Measurements from ENCODE around the gene JOSD2. TPM values are rescaled to one million over a fixed set of nuclear protein-coding genes. Genes with fewer than 3 reads are reported as not detected.

JOSD2 gene
- total RNA-seq, 1 donor from 2014 or later = 33.6 TPM

DNA sequence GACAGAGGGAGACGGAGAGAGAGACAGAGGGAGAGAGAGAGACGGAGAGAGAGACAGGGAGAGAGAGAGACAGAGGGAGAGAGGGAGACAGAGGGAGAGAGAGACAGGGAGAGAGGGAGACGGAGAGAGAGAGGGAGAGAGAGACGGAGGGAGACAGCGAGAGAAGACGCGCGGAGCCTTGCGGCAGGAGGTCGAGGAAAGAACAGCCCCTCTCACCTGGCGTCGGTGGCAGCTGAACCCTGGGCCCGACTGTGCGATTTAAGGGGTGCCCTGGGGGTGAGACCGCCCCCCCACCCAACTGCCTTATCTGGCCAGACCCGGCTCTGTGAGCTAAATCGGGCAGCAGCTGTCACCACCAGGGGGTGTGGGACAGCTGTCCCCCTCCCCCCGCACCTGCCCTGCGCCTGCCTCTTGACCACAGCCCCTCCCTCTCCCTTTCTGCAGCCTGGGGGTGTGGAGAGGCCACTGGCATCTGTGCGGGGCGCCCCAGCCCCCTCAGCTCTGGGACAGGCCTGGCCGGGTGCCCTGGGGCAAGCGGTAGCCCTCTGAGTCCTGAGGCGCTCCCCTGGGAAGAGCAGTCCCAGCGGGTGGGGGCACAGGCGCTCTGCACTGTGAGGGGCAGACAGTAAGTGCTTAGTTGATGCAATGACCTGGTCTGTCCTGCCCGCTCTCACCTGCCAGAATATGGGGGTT lies 10.8 kb downstream of the JOSD2 start:
- DNase-seq (ENCODE audit: low spot score) = no peak
- peak; percentile 13 for ATAC-seq
- intact Hi-C loops (cut with DNase I) = no loop called here

DNA sequence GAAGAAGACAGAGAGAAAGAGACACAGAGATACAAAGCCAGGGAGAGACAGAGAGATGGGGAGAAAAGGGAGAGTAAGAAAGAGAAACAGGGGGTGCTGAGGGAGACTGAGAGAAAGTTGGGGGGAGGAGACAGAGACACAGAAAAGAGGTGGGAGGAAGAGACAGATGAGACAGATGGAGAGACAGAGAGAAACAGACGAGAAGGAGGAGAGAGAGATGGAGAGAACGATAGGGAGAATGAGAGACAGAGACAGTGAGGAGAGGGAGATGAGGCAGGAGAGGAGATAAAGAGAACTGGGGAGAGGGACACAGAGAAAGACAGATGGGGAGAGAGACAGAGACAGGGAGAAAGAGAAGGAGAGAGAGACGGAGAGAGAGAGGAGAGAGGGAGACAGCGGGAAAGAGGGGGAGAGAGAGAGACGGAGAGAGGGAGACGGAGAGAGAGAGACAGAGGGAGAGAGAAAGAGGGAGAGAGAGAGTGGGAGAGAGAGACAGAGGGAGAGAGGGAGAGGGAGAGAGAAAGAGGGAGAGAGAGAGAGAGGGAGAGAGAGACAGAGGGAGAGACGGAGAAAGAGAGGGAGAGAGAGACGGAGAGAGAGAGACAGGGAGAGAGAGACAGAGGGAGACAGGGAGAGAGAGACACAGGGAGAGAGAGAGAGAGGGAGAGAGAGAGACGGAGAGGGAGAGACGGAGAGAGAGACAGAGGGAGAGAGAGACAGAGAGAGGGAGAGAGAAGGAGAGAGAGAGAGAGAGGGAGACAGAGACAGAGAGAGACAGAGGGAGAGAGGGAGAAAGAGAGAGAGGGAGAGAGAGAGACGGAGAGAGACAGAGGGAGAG lies 12.6 kb downstream of the JOSD2 start:
- DNase-seq (ENCODE audit: low spot score) = no peak
- no peak for ATAC-seq
- intact Hi-C loops (cut with DNase I) = no loop called here

DNA sequence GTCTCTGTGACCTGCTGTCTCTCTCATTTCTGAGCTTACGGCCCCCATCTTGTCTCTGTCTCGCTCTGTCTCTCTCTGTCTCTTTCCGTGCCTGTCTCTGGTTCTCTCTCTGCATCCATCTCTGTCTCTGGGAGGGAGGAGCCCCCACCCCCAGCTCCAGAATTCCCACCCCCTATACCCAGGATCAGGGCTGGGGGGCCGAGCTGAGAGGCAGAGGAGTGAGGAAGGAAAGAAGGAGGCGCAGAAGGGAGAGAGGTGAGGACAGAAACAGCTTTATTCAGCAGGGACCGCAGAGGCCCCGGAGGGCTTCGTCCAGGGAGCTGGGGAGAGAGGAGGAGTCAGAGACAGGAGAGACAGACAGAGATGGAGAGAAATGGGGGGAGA lies 14.0 kb downstream of the JOSD2 start:
- ATAC-seq (peak; percentile 6), DNase-seq (ENCODE audit: low spot score) (no peak)
- intact Hi-C loops (cut with DNase I) = no loop called here

DNA sequence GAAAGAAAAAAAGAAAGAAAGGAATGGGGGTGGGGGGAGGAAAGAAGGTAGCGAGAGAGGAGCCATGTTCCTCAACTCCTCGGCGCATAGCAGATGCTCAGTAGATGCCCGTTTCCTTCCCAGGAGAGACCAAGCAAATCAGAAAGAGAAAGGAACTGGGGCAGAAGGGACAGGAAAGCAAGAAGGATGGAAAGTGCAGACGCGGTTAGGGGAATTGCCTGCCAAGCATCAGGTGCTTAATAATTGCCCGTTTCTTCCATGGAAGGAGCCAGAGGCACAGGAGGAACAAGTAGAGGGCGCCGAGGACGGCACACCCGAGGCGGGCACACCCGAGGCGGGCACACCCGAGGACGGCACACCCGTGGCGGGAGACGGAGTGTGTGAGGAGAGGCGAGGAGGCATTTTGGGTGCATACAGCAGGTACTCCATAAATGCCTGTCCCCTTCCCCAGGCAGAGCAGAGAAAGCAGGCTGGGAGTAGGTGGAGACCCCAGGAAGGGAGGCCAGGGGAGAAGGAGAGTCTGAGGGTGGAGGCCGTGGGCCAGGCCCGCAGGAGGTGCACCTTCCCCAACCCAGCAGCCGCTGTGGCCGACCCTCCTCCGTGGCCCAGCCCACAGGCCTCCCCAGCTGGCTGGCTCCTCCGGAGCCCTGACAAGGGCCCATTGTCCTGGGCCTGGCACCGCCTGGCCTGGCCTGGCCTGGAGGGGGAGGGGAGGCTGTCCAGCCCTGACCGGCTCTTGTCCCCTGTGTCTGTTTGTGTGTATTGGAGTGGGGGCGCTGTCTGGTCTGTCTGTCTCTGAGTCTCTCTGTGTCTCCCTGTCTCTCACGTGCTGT lies 14.6 kb downstream of the JOSD2 start:
- peak; percentile 92 for ATAC-seq
- DNase-seq (ENCODE audit: low spot score) = peak; percentile 78
- intact Hi-C loops (cut with DNase I) = no loop called here

DNA sequence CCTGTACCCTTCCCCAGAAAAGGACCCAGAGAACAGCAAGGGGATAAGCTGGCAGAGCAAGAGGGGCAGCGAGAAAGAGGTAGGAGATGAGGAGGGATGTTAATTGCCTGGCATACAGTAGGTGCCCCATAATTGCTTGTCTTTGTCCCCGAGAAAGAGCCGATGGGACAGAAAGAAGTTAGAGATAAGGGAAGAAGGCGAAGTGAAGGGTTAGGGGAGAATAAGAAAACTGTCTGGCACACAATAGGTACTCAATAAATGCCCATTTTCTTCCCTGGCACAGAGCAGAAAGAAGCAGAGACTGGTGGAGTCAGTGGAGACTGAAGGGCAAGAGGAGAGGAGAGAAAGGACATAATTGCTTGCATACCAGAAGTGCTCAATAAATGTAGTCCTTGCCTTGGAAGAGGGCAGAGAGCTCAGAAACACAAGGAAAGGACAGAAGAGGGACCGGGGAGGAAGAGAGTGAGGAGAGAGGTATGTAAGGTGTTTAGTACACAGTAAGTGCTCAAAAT lies 15.9 kb downstream of the JOSD2 start:
- ATAC-seq (no peak), DNase-seq (ENCODE audit: low spot score) (no peak)
- intact Hi-C loops (cut with DNase I) = no loop called here

DNA sequence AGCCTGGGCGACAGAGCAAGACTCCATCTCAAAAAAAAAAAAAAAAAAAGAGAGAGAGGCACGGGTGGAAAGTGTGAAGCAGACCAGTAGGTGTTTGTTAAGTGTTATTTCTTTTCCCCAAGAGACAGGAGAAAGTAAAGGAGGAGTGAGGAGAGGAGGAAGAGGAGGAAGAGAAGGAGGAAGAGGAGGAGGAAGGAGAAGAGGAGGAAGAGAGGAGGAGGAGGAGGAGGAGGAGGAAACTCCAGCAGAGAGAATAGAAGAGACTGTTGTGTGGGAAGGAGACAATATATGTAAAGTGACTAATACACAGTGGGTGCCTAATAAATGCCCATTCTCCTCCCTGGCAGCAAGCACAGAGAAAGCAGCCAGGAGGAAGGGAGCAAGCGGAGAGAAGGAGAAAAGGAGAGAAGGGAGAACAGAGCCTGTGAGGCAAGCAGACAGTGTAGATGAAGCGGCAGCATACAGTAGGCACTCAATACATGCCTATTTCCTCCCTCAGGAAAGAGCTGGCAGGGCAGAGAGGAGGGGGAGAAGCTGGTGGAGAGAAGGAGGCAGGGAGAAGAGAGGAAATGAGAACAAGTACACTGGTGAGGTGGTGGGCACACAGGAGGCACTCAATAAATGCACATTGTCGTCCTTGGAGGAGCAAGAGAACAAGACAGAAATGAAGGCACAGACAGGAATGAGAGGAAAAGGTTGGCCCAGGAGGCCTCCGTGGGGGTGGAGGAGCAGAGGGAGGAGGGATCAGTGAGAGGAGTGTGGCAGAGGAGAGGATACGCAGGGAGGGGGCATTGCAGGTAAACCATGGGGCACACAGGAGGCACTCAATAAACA lies 16.6 kb downstream of the JOSD2 start:
- ATAC-seq = no peak
- intact Hi-C loops (cut with DNase I) = no loop called here
- no peak for DNase-seq (ENCODE audit: low spot score)

DNA sequence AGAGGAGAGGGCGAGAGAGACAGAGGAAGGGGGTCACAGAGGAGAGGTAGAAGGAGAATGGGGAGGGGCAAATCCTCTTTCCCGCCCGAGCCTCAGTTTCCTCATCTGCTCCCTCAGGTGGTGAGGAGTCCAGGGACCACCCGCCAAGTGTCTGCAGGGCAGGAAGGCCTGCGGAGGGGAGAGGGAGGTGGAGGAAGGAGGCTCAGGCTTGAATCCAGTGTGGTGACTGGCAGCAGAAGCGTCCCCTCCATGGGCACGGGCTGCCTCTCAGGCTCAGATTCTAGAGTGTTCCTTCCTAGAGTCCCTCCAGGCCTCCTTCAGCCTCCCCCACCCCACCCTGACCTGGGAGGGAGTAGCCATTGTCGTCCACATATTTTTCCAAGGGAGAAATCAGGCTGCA lies 17.8 kb downstream of the JOSD2 start:
- intact Hi-C loops (cut with DNase I) = no loop called here
- DNase-seq (ENCODE audit: low spot score) (no peak), ATAC-seq (no peak)

DNA sequence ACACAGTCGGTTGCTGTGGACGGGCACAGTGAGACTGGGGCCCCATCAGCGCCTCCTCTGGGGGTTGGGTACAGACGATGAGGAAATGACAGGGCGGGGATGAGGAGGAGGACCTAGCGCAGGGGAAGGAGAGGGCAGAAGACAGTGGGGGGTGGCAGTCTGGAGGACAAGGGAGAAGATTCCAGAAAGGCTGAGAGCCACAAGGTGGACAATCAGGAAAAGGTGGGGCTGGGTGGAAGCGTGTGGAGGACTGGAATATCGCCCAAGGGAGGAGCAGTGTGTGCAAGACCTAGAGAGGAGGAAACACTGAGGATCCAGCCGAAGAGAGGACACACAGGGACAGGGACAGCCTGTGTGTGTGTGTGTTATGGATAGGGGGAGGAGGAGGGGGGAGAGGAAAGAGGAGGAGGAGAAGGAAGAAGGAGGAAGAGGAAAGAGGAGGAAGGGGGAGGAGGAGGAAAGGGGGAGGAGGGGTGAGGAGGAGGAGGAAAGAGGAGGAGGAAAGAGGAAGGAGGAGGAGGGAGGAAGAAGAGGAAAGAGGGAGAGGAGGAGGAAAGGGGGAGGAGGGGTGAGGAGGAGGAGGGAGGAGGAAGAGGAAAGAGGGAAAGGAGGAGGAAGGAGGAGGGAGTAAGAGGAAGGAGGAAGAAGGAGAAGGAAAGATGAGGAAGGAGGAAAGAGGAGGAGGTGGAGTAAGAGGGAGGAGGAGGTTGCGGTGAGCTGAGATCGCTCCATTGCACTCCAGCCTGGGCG lies 18.5 kb downstream of the JOSD2 start:
- intact Hi-C loops (cut with DNase I) = no loop called here
- DNase-seq (ENCODE audit: low spot score) = no peak
- ATAC-seq = no peak

DNA sequence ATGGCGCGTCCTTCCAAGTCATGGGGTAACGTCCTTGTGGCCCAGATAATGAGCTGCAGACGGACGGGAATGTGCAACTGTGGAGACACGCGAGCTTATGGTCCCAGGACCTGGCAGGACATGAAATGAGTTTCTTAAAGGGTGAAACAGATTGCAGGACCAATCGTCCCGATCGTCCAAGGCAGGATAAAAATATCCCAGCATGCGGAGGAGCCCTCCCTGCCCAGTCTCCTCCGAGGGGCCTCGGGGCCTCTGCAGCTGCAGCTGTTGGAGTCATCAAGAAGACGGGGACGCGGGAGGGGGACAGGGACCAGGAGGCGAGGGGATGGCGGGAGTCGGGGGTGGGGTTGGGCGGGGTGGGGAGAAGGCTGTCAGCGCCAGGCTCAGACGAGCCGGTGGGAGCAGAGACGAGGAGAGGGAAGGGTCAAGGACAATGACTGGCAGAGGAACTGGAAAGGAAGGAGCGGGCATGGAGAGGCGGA lies 20.0 kb downstream of the JOSD2 start:
- no peak for ATAC-seq
- no peak for DNase-seq (ENCODE audit: low spot score)

DNA sequence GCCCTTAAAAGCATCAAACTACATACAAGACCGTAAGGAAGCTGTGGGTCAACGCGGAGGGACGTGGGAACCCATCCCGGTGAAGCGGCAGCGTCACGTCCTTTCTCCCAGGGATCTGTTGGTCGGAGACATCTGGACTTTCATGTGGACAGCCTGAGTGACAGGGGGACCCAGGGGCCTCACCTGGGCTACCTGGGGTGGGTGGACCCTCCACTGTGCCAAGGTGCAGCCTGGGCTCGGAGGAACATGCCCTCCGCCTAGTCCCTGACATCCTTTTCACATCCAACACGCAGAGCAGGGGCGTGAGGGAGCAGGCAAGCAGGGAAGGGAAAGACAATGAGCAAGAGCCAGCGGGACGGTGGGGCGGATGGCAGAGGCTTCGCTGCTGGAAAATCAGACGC lies 20.6 kb downstream of the JOSD2 start:
- ATAC-seq (no peak), DNase-seq (ENCODE audit: low spot score) (no peak)
- intact Hi-C loops (cut with DNase I) = no loop called here

More for the DNA sequence above, 20.0 kb downstream of the JOSD2 start:
- intact Hi-C loops (cut with DNase I) = no loop called here

DNA sequence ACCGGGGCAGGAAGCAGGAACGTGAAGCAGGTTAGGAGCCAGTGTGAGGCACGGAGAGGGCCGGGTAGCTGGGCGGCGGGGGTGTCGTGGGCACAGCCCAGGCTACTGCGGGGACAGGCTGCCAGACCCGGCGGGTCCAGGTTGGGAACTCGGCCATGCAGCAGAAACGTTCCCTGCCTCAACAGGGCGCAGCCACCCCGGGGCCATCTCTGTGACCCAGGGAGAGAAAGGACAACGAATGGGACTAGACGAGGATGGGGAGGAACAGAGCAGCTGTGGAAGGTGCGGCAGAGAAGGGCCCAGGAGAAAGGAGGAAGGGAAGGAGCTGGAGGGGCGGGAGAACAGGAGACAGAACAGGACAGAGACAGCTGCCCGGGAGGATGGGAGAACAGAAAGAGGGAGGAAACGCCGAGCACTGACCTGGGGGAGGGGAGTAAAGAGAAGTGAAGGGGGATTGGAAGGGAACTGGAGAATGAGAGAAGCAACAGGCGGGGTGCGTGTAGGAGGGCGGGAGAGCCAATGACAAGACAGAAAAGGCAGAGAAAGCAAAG lies 21.5 kb downstream of the JOSD2 start:
- ATAC-seq (no peak), DNase-seq (ENCODE audit: low spot score) (no peak)
- intact Hi-C loops (cut with DNase I) = no loop called here

DNA sequence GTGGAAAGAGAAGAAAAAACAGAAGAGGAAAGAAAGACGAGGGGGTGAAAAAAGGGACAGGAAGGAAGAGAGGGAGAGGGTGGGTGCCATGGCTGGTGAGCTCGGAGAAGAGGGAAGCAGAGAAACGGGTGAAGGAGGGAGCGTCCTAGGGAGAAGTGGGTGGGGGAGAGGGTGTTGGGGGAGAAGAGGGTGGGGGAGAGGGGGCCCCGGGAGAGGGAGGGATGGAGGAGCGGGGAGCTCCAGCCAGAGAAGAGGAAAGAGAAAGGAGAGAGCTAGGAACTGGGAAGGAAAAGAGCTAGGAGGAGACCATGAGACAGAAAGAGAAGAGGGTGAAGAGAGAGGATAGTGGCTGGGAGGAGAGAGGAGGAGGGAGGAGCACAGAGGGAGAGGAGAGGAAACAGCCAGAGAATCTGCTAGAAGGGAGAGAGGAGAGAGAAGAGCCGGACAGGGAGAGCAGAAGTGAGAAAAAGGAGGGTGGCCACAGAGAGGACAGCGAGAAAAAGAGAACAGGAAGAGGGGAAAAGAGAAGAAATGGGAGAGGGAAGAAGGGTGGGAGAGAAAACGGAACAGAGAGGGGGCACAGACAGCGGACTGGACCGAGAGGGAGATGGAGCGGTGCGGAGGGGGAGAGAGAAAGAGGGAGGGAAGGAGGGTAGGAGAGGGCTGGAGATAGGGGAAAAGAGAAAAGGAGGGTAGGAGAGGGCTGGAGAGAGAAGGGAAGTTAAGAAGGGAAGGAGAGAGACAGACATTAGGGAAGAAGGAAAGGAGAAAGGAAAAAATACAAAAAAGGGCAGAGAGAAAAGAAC lies 22.4 kb downstream of the JOSD2 start:
- DNase-seq (ENCODE audit: low spot score) = no peak
- intact Hi-C loops (cut with DNase I) = no loop called here

DNA sequence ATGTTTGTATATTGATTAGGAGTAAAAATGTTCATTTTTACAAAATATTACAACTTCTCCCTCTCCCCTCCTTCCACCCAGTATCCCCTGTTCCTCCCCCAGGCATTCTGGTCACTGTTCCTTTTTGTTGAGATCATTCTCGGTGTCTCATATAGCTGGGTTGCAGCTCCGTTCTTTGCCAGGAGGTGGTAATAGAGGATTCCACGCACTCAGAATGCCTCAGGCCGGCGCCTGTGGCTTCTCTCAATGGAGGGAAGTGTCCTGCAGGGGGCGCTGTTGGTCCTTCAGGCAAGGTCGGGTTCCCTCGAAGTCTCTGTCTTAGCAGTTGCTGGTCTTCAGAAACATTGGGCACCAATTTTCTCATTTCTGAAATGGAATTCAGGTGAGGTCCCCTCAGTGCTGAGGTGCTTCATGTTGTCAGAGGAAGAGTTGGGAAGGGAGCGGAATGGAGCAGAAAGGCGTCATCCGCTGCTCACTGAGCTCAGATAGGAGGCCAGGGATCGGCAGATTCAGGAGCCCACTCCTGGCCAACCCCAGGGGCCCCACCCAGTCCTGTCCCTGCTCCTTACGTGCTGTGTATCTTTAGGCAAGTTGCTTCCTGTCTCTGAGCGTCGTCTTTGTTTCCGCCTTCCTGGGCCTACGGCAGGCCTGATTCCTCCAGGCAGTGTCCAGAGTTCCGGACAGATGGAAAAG lies 24.0 kb downstream of the JOSD2 start:
- intact Hi-C loops (cut with DNase I) = no loop called here
- DNase-seq (ENCODE audit: low spot score) = no peak
- no peak for ATAC-seq

More for the DNA sequence above, 22.4 kb downstream of the JOSD2 start:
- no peak for ATAC-seq

DNA sequence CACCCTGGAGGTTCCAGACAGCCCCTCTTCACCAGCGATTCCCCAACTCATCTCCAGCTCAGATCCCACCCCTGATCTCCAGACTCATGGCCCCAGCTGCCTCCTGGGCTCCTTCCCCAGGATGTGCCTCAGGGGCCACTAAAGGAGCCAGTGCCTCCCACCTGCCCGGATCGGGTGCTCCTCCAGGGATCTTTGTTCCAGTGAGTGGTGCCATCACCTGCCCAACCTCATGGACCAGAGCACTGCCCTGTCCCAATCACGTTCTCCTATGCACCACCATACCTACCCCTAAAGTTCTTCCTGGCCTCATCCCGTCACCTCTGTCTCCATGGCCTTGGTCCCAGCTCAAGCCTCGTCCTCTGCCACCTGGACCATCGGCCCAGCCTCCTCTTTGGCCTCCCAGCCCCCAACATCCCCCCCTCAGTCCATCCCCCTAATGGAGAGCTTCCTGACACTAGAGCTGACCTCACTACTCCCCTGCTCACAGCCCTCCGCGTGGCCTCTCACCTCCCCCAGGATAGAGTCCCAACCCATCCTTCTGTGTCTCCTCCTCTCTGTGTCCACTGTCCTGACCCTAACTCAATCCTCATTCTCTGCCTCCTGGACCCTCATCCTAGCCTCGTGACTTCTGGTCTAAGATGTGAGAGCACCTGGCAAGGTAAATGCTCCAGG lies 25.6 kb downstream of the JOSD2 start:
- ATAC-seq (no peak), DNase-seq (ENCODE audit: low spot score) (no peak)
- intact Hi-C loops (cut with DNase I) = no loop called here

DNA sequence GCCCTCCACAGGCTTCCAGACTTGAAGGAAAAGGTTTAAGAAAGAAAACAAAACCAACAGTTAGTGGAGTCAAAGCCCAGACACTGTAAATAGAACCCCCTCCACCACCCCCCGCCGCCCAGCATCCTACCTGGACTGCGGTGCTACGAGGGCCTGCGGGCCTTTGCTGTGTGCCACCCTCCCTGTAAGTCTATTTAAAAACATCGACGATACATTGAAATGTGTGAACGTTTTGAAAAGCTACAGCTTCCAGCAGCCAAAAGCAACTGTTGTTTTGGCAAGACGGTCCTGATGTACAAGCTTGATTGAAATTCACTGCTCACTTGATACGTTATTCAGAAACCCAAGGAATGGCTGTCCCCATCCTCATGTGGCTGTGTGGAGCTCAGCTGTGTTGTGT lies 28.1 kb downstream of the JOSD2 start:
- ATAC-seq = no peak
- intact Hi-C loops (cut with DNase I) = no loop called here
- DNase-seq (ENCODE audit: low spot score) = no peak
